ENCODE measurements around the gene RNF207.

RNF207 gene

DNA sequence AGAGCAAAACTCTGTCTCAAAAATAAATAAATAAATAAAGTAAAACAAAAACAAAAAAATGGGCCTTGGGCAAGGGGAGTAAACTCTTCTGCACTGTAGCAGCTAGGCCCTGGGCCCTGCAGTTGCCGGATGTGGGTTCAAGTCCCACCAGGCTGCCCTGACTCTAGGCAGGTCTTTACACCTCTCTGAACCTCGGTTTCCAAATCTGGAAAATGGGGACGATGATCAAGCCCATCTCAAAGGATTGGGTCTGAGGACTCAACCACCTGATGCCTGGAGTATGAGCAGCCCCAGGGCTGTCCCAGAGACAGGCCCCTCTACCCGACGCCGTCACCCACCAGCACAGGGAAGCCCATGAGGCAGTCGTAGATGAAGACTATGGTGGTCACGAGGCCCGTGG lies 47.5 kb downstream of the RNF207 start:
- no peak for DNase-seq (ENCODE audit: extremely low read depth, insufficient read length)
- TF ChIP-seq, protein P1, sequence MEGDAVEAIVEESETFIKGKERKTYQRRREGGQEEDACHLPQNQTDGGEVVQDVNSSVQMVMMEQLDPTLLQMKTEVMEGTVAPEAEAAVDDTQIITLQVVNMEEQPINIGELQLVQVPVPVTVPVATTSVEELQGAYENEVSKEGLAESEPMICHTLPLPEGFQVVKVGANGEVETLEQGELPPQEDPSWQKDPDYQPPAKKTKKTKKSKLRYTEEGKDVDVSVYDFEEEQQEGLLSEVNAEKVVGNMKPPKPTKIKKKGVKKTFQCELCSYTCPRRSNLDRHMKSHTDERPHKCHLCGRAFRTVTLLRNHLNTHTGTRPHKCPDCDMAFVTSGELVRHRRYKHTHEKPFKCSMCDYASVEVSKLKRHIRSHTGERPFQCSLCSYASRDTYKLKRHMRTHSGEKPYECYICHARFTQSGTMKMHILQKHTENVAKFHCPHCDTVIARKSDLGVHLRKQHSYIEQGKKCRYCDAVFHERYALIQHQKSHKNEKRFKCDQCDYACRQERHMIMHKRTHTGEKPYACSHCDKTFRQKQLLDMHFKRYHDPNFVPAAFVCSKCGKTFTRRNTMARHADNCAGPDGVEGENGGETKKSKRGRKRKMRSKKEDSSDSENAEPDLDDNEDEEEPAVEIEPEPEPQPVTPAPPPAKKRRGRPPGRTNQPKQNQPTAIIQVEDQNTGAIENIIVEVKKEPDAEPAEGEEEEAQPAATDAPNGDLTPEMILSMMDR (IDR thresholded peaks at IDR 0.05; ENCODE audit: insufficient read depth, low read length, poor library complexity, severe bottlenecking) = no peak
- Histone ChIP-seq H3K27me3 (replicated peaks; ENCODE audit: control insufficient read depth, insufficient read depth, low read length) (no peaks in the 10 kb centered on the region; the same call in 1 of the 2 replicates), H3K36me3 (ENCODE audit: control insufficient read depth, insufficient read depth, low read length) (no peaks in the 10 kb centered on the region), H3K4me3 (replicated peaks; ENCODE audit: low read depth, low read length) (no peak overlapping the region)

DNA sequence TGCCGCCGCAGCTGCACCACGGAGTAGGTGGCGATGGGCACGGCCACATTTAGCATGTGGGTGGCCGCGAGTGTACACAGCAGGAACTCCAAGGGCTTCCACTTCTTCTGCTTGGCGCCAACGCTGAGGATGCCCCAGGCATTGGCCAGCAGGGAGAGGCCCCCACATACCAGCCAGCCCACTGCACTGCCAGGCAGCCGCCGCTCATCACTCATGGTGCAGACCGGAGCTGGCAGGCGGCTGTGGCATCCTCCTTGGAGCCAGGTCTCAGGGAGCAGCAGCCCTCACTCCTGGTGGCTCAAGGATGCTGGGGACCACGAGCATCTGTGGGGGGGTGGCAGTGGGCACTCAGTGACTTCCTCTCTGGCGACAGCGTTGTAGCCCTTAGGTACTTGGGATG lies 48.8 kb downstream of the RNF207 start:
- no peak for DNase-seq (ENCODE audit: extremely low read depth, insufficient read length)

DNA sequence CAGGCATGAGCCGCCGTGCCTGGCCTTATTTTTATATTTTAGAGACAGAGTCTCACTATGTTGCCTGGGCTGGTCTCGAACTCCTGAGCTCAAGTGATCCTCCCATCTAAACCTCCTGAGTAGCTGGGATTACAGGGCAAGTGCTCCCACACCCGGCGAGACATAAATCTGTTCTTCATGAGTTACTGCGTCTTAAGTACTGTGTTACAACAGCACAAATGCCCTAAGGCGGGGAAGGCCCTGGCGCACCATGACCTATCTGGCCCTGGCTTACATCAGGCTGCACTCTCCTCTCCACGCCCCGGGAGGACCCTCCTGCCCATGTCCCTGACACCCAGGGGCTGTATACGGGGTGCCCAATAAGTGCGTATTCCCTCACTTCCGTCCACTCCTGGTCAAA lies 50.7 kb downstream of the RNF207 start:
- TF ChIP-seq, protein P1 (IDR thresholded peaks at IDR 0.05; ENCODE audit: insufficient read depth, low read length, poor library complexity, severe bottlenecking) = no peak
- no peak overlapping the region for H3K4me3 ChIP-seq (replicated peaks; ENCODE audit: low read depth, low read length)
- no peaks in the 10 kb centered on the region; the same call in 1 of the 2 replicates for H3K27me3 ChIP-seq (replicated peaks; ENCODE audit: control insufficient read depth, insufficient read depth, low read length)
- H3K36me3 ChIP-seq (ENCODE audit: control insufficient read depth, insufficient read depth, low read length) = no peaks in the 10 kb centered on the region
- no peak for DNase-seq (ENCODE audit: extremely low read depth, insufficient read length)

More for the DNA sequence above, 48.8 kb downstream of the RNF207 start:
- TF ChIP-seq, protein P1 (IDR thresholded peaks at IDR 0.05; ENCODE audit: insufficient read depth, low read length, poor library complexity, severe bottlenecking) = no peak
- Histone ChIP-seq H3K27me3 (replicated peaks; ENCODE audit: control insufficient read depth, insufficient read depth, low read length) (no peaks in the 10 kb centered on the region; the same call in 1 of the 2 replicates), H3K36me3 (ENCODE audit: control insufficient read depth, insufficient read depth, low read length) (no peaks in the 10 kb centered on the region), H3K4me3 (replicated peaks; ENCODE audit: low read depth, low read length) (no peak overlapping the region)

DNA sequence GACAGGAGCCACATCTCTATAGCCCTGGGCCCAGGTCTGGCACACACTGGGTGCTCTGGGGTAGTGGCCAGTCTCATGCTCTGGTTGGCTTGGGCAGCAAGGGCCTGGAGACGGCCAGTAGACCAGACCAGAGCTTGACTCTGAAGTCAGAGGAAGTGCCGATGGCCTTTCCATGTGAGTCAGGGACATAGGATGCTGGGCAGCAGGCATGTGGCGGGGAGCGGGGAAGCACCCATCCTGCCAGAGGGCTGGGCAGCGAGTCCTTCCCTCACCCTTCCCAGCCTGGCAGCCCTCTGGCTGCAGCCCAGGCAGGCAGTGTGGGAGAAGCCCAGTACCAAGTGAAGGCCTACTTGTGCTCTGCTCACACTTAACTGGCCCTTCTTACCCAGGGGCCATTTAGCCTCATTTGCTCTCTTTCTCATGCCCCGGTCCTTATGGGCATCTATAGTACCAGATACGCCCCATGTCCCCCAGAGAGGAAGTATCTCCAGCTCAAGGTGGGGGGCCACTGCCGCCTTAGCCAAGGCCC lies 51.7 kb downstream of the RNF207 start:
- no peak for DNase-seq (ENCODE audit: extremely low read depth, insufficient read length)
- no peaks in the 10 kb centered on the region for H3K36me3 ChIP-seq (ENCODE audit: control insufficient read depth, insufficient read depth, low read length)
- H3K27me3 ChIP-seq (replicated peaks; ENCODE audit: control insufficient read depth, insufficient read depth, low read length) = no peaks in the 10 kb centered on the region; the same call in 1 of the 2 replicates
- TF ChIP-seq, protein P1 (IDR thresholded peaks at IDR 0.05; ENCODE audit: insufficient read depth, low read length, poor library complexity, severe bottlenecking) = no peak
- no peak overlapping the region for H3K4me3 ChIP-seq (replicated peaks; ENCODE audit: low read depth, low read length)

DNA sequence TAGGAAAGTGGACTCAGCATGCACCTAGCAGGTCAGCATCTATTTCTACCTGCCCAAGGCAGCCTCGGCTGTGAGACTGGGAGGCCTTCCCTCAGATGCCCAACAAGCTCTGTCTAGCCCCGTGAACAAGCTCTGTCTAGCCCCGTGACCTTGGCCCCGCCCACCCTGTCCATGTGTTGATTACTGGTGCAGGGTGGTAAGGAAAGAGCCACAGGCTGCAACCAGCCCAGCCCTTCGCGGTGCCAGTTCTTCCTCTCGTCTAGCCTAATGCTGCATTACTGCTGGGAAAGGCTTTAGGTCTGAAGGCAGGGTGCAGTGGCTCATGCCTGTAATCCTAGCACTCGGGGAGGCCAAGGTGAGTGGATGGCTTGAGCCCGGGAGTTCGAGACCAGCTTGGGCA lies 52.8 kb downstream of the RNF207 start:
- TF ChIP-seq, protein P1 (IDR thresholded peaks at IDR 0.05; ENCODE audit: insufficient read depth, low read length, poor library complexity, severe bottlenecking) = no peak
- H3K36me3 ChIP-seq (ENCODE audit: control insufficient read depth, insufficient read depth, low read length) = no peaks in the 10 kb centered on the region; the same call in 1 of the 2 replicates
- no peak for DNase-seq (ENCODE audit: extremely low read depth, insufficient read length)
- no peak overlapping the region for H3K4me3 ChIP-seq (replicated peaks; ENCODE audit: low read depth, low read length)
- no peaks in the 10 kb centered on the region; the same call in 1 of the 2 replicates for H3K27me3 ChIP-seq (replicated peaks; ENCODE audit: control insufficient read depth, insufficient read depth, low read length)
